Measurements from ENCODE around the gene RPL32.

The RPL32 gene

GRCh38 chr3:12816521-12817342, 24.6 kb downstream of the RPL32 start:
- H3K36me3 ChIP-seq (ENCODE audit: insufficient read depth, low read length): no peaks in the 10 kb centered on the region
- no peaks in the 10 kb centered on the region for H3K79me2 ChIP-seq (ENCODE audit: control insufficient read depth, insufficient read depth, low read length, unreplicated experiment)
- no peaks in the 10 kb centered on the region for H3K27me3 ChIP-seq (ENCODE audit: insufficient read depth, low read length)
- H2AFZ ChIP-seq (ENCODE audit: low read length, unreplicated experiment): no peak overlapping the region
- no peaks in the 10 kb centered on the region for H3K4me1 ChIP-seq (ENCODE audit: control insufficient read depth, insufficient read depth, low read length, unreplicated experiment)
- no peak overlapping the region for H3K27ac ChIP-seq (ENCODE audit: low read depth, low read length)
- no peak overlapping the region for H3K4me3 ChIP-seq (ENCODE audit: low read depth, low read length)

- H3K36me3 ChIP-seq (ENCODE audit: insufficient read depth, low read length): no peaks in the 10 kb centered on the region
- no peaks in the 10 kb centered on the region for H3K27me3 ChIP-seq (ENCODE audit: insufficient read depth, low read length)
- peaks cover 4% of the 10 kb centered on the region for H3K4me1 ChIP-seq (ENCODE audit: control insufficient read depth, insufficient read depth, low read length, unreplicated experiment)
Observed at GRCh38 chr3:12815719-12816118, 25.6 kb downstream of the RPL32 start.

GRCh38 chr3:12815078-12815477, 26.3 kb downstream of the RPL32 start:
- H3K4me3 ChIP-seq (ENCODE audit: low read depth, low read length): no peak overlapping the region
- no peaks in the 10 kb centered on the region for H3K27me3 ChIP-seq (ENCODE audit: insufficient read depth, low read length)
- H3K79me2 ChIP-seq (ENCODE audit: control insufficient read depth, insufficient read depth, low read length, unreplicated experiment): no peaks in the 10 kb centered on the region
- peaks cover 7% of the 10 kb centered on the region for H3K4me1 ChIP-seq (ENCODE audit: control insufficient read depth, insufficient read depth, low read length, unreplicated experiment)
- no peak overlapping the region for H2AFZ ChIP-seq (ENCODE audit: low read length, unreplicated experiment)
- no peak overlapping the region for H3K27ac ChIP-seq (ENCODE audit: low read depth, low read length)
- no peaks in the 10 kb centered on the region for H3K36me3 ChIP-seq (ENCODE audit: insufficient read depth, low read length)

More at GRCh38 chr3:12815719-12816118, 25.6 kb downstream of the RPL32 start:
- H3K79me2 ChIP-seq (ENCODE audit: control insufficient read depth, insufficient read depth, low read length, unreplicated experiment): no peaks in the 10 kb centered on the region
- no peak overlapping the region for H2AFZ ChIP-seq (ENCODE audit: low read length, unreplicated experiment)
- H3K4me3 ChIP-seq (ENCODE audit: low read depth, low read length): no peak overlapping the region
- H3K27ac ChIP-seq (ENCODE audit: low read depth, low read length): no peak overlapping the region

- Histone ChIP-seq H3K79me2 (ENCODE audit: control insufficient read depth, insufficient read depth, low read length, unreplicated experiment) (no peaks in the 10 kb centered on the region), H3K4me1 (ENCODE audit: control insufficient read depth, insufficient read depth, low read length, unreplicated experiment) (peaks cover 7% of the 10 kb centered on the region), H2AFZ (ENCODE audit: low read length, unreplicated experiment) (no peak overlapping the region), H3K27me3 (ENCODE audit: insufficient read depth, low read length) (no peaks in the 10 kb centered on the region), H3K27ac (ENCODE audit: low read depth, low read length) (no peak overlapping the region), H3K36me3 (ENCODE audit: insufficient read depth, low read length) (no peaks in the 10 kb centered on the region), H3K4me3 (ENCODE audit: low read depth, low read length) (no peak overlapping the region)
Observed at GRCh38 chr3:12813967-12814366, 27.4 kb downstream of the RPL32 start.

GRCh38 chr3:12812812-12813211, 28.6 kb downstream of the RPL32 start:
- Histone ChIP-seq H3K4me1 (ENCODE audit: control insufficient read depth, insufficient read depth, low read length, unreplicated experiment) (peaks cover 7% of the 10 kb centered on the region), H3K36me3 (ENCODE audit: insufficient read depth, low read length) (no peaks in the 10 kb centered on the region), H2AFZ (ENCODE audit: low read length, unreplicated experiment) (no peak overlapping the region), H3K4me3 (ENCODE audit: low read depth, low read length) (no peak overlapping the region), H3K27me3 (ENCODE audit: insufficient read depth, low read length) (no peaks in the 10 kb centered on the region), H3K79me2 (ENCODE audit: control insufficient read depth, insufficient read depth, low read length, unreplicated experiment) (no peaks in the 10 kb centered on the region), H3K27ac (ENCODE audit: low read depth, low read length) (no peak overlapping the region)

GRCh38 chr3:12810961-12811360, 30.4 kb downstream of the RPL32 start:
- H3K4me1 ChIP-seq (ENCODE audit: control insufficient read depth, insufficient read depth, low read length, unreplicated experiment): peaks cover 7% of the 10 kb centered on the region
- H2AFZ ChIP-seq (ENCODE audit: low read length, unreplicated experiment): no peak overlapping the region
- no peak overlapping the region for H3K27ac ChIP-seq (ENCODE audit: low read depth, low read length)
- no peaks in the 10 kb centered on the region for H3K27me3 ChIP-seq (ENCODE audit: insufficient read depth, low read length)
- no peaks in the 10 kb centered on the region for H3K36me3 ChIP-seq (ENCODE audit: insufficient read depth, low read length)
- no peaks in the 10 kb centered on the region for H3K79me2 ChIP-seq (ENCODE audit: control insufficient read depth, insufficient read depth, low read length, unreplicated experiment)
- 0 out of 2 replicates have a peak overlapping the region, but pooled peaks have one; percentile 73 for H3K4me3 ChIP-seq (ENCODE audit: low read depth, low read length)

GRCh38 chr3:12810013-12810780, 31.2 kb downstream of the RPL32 start:
- Histone ChIP-seq H2AFZ (ENCODE audit: low read length, unreplicated experiment) (peak overlapping the region; percentile 72), H3K4me3 (ENCODE audit: low read depth, low read length) (peak overlapping the region; percentile 73)

GRCh38 chr3:12809435-12809834, 31.9 kb downstream of the RPL32 start:
- Histone ChIP-seq H3K27me3 (ENCODE audit: insufficient read depth, low read length) (no peaks in the 10 kb centered on the region), H3K4me1 (ENCODE audit: control insufficient read depth, insufficient read depth, low read length, unreplicated experiment) (peaks cover 7% of the 10 kb centered on the region), H3K79me2 (ENCODE audit: control insufficient read depth, insufficient read depth, low read length, unreplicated experiment) (no peaks in the 10 kb centered on the region), H2AFZ (ENCODE audit: low read length, unreplicated experiment) (no peak overlapping the region), H3K27ac (ENCODE audit: low read depth, low read length) (no peak overlapping the region), H3K36me3 (ENCODE audit: insufficient read depth, low read length) (no peaks in the 10 kb centered on the region), H3K4me3 (ENCODE audit: low read depth, low read length) (peak overlapping the region; percentile 73; the same call in 1 of the 2 replicates)

More at GRCh38 chr3:12810013-12810780, 31.2 kb downstream of the RPL32 start:
- Histone ChIP-seq H3K27ac (ENCODE audit: low read depth, low read length) (no peak overlapping the region), H3K36me3 (ENCODE audit: insufficient read depth, low read length) (no peaks in the 10 kb centered on the region), H3K4me1 (ENCODE audit: control insufficient read depth, insufficient read depth, low read length, unreplicated experiment) (peaks cover 7% of the 10 kb centered on the region), H3K27me3 (ENCODE audit: insufficient read depth, low read length) (no peaks in the 10 kb centered on the region), H3K79me2 (ENCODE audit: control insufficient read depth, insufficient read depth, low read length, unreplicated experiment) (no peaks in the 10 kb centered on the region)

GRCh38 chr3:12809001-12809400, 32.4 kb downstream of the RPL32 start:
- H3K4me1 ChIP-seq (ENCODE audit: control insufficient read depth, insufficient read depth, low read length, unreplicated experiment): peaks cover 7% of the 10 kb centered on the region
- H3K4me3 ChIP-seq (ENCODE audit: low read depth, low read length): no peak overlapping the region
- H3K79me2 ChIP-seq (ENCODE audit: control insufficient read depth, insufficient read depth, low read length, unreplicated experiment): no peaks in the 10 kb centered on the region
- no peak overlapping the region for H2AFZ ChIP-seq (ENCODE audit: low read length, unreplicated experiment)
- H3K36me3 ChIP-seq (ENCODE audit: insufficient read depth, low read length): no peaks in the 10 kb centered on the region
- no peaks in the 10 kb centered on the region for H3K27me3 ChIP-seq (ENCODE audit: insufficient read depth, low read length)
- H3K27ac ChIP-seq (ENCODE audit: low read depth, low read length): no peak overlapping the region

- Histone ChIP-seq H2AFZ (ENCODE audit: low read length, unreplicated experiment) (no peak overlapping the region), H3K4me1 (ENCODE audit: control insufficient read depth, insufficient read depth, low read length, unreplicated experiment) (peaks cover 7% of the 10 kb centered on the region), H3K36me3 (ENCODE audit: insufficient read depth, low read length) (peaks cover under 1% of the 10 kb centered on the region; the same call in 1 of the 2 replicates), H3K4me3 (ENCODE audit: low read depth, low read length) (no peak overlapping the region), H3K27me3 (ENCODE audit: insufficient read depth, low read length) (no peaks in the 10 kb centered on the region), H3K27ac (ENCODE audit: low read depth, low read length) (no peak overlapping the region), H3K79me2 (ENCODE audit: control insufficient read depth, insufficient read depth, low read length, unreplicated experiment) (no peaks in the 10 kb centered on the region)
Observed at GRCh38 chr3:12808587-12808986, 32.8 kb downstream of the RPL32 start.
